NCI-H1105 (cell line): Measurements from ENCODE around the gene IFNA16.
A peak's percentile ranks its signal among the peaks of the same experiment; 100 is the strongest.
"Not testable (repeated sequence)": the region's sequence is repeated elsewhere in the genome, so short reads cannot be mapped to it uniquely, and the experiment has no call there.

ENCODE experiments used
- DNase-seq: peaks from one replicate; lab custom pipeline; 2025; lab: John Stamatoyannopoulos, UW

The IFNA16 gene

DNA sequence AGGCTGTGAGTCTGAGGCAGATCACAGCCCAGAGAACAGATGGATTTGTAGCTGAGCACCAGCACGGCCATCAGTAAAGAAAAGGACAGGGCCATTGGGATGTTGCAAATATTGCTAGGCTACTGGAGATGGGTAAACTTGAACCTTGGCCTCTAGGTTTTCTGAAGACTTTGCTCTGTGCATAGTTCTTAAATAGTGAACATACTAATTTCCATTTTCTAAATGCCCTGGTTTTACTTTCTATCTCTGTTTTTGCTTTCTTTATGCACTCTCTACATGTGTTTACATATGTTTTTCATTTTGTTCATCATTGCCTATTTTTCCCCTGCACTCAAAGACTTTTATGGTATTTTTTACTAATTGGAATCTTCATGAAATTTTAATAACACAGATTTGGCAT, at the start of gene IFNA16:
Gene IFNA16 (minus strand): TSS at position 101 of the 400 bp plus-strand sequence. CDS start 6 bp downstream, at position 95.
- DNase-seq: not testable (repeated sequence)

DNA sequence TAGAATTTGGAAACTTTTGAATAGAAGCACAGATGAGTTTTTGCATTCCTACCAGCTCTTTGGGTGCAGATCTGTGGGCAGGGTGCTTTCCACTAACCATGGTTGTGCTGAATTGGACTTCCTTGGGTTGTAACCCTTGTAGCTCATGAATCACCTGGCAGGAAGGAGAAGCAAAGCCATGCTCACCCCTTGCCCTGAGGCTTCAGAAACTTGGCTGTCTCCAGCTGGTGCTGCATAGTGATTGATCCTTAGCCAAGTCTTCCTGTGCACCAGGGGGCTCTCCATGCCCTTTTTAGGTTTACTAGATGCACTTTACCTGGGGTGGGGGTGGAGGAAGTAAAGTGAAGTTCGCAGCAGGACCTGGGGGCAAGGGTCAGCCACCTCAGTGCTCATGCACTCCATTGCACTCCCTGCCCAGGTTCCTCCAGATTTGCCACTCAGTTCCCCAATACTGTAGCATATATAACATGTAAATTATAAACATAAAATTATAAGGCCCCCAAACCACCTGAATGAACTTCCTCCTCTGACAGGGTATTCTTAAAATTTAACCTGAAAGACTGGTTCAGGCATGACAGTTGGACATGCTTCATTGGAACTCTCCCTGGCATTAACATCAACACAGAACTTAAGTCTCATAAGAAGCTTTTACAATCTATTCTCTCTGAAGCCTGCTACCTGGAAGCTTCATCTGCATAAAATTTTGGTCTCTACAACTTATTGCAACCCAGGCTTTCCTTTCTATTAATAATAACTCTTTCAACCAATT, 48.5 kb upstream of the IFNA16 start:
- DNase-seq: no peak

DNA sequence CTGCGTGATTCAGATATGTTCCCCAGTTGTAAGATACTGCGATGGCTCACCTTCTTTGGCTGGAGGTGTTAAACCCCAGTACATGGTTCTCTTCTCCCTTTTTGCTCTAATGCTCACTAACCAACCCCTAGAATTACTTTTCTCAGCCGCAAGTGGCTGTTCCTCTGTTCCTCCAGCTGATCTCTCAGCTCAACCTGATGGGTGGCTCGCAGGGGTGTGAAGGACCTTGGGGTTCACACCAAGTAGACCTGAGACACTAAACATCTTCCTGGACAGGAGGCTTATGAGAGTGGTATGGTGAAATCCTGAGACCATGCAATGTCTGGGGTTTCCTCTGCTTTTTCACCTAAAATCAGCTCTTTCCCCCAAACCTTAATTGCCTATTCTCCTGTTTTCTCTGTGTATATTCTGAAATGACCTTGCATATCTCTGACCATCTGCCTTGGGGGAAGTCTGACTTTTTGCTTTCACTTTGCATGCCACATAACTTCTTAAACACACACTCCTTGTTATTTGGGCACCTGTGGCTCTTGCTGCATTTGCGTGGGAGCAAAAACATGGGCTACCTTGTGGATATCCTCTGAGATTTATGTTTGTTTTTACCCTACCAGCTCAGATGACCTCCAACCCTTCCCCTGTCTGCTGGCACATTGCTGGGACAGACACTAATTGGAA, 38.6 kb upstream of the IFNA16 start:
- no peak for DNase-seq

DNA sequence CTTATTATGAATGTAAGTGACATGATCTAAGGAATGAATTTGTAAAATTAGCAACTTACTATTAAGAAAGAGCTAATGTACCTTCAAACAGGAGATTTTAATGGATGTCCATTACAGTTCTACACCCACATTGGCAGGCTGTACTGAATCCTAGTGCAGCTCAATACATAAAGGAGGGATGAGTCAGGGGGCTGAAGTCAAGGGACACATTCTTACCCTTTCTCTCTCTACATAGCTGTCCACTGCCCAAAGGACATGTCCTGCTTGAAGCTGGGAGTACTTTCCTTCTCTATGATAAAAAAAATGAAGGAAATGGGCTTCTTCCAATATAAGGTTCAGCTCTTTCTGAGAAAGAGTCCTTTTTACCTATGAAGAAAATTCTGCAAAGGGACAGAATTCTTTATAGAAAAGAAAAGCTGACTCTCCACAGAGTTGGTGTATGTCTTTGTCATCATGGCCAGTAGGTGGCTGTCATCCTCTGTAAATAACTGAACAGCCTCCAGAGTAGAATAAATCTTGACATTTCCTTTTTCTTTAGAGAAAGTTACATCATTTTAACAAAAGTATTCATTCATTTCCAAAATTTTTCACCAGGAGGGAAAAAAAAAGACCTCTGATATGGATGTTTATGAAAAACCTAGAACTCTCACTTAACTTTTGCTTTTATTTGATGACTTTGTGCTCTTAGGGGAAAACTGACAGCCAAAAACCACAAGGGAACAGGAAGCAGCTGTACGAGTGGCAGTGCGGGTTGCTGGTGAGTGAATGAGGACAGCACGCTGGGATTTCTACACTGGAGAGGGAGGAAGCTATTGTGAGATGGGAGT, 35.8 kb upstream of the IFNA16 start:
- DNase-seq: peak; percentile 0

DNA sequence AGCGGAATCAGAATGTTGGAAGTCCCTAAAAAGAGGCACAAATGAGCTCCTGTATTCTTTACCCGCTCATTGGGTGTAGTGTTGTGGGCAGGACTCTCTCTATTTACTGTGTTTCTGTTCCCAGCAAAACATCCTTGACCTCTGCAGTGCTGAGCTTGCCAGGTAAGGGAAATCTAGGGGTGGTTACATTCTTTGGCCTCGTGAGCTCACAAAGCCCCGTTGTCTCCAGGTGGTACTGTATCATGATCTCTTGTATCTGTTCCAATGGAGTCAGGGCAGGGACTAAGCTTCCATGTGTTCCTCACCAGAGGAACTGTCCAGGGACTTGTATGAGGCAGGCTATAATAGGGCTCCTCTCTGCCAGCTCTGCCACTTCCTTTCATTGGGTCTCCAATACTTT, 34.5 kb upstream of the IFNA16 start:
- DNase-seq: no peak

DNA sequence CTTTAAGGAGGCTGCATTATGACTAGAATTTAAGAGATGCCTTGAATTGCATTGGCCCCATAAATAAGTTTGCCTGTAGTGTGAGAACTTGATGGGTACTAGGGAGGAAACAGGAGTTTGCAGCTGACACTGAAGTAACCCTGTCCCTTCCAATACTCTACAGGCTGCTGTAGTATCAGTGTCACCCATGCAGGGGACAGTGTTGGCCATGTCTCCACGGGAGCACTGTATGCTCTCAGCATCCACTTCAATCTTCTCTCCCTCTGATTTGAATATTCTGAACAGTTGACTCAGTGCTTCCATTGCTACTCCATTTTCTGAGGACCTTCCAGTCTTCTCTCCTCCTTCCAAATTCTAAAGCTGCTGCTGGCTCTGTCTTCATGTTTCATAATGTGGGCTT, 34.1 kb upstream of the IFNA16 start:
- DNase-seq: no peak

DNA sequence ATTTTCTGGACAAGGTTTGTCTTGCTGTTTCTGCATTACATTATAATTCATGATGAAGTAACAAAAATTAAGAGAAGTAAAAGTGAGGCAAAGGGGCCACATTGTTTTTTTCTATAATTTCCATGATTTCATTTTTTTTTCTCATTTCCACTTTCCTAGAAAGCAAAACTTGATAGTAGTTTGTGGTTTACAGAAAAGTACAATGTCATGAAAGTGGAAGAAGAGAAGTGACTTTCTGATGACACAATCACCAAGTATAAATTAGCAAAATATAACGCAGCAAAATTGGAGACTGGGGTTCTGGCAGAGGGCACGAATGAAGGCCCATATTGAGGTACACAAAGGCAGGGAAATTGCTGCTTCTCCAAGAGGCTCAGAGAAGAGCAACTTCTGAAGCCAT, 27.7 kb upstream of the IFNA16 start:
- no peak for DNase-seq

DNA sequence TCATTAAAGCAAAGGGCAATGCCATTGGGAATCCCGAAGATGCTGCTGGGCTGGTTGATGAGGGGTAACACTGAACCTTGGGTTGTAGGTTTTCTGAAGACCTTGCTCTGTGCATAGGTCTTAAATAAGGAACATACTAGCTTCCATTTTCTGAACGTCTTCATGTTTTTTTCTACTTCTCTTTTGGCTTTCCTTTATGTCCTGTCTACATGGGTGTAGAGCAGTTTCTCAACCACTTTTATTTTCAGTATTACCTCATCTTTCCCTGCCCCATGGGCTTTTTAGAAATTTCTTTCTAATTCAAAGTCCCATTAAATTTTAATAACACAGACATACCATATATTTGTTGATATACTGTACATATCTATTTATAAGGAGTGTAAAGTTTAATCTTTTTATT, 22.8 kb upstream of the IFNA16 start, which contains the start of gene IFNA14:
Gene IFNA14 (minus strand): TSS at position 95 of the 400 bp plus-strand sequence. CDS start 70 bp downstream, at position 25.
- DNase-seq: no peak

DNA sequence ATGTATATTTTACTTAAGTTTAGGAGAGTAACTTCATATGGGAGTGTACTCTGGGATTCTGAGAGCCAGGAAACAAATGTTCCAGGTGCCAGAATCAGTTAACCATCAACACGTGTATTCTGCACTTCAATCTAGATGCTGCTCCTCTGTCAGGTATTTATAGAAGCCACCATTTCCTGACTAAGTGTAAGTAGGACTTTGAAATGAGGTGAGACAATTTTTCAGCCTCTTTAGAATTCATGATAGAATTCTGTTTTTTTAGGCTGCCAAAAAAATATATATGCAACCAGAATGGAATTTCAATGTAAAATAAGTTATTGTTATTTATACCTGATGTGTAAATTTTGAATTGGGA, 19.2 kb upstream of the IFNA16 start:
- not testable (repeated sequence) for DNase-seq

DNA sequence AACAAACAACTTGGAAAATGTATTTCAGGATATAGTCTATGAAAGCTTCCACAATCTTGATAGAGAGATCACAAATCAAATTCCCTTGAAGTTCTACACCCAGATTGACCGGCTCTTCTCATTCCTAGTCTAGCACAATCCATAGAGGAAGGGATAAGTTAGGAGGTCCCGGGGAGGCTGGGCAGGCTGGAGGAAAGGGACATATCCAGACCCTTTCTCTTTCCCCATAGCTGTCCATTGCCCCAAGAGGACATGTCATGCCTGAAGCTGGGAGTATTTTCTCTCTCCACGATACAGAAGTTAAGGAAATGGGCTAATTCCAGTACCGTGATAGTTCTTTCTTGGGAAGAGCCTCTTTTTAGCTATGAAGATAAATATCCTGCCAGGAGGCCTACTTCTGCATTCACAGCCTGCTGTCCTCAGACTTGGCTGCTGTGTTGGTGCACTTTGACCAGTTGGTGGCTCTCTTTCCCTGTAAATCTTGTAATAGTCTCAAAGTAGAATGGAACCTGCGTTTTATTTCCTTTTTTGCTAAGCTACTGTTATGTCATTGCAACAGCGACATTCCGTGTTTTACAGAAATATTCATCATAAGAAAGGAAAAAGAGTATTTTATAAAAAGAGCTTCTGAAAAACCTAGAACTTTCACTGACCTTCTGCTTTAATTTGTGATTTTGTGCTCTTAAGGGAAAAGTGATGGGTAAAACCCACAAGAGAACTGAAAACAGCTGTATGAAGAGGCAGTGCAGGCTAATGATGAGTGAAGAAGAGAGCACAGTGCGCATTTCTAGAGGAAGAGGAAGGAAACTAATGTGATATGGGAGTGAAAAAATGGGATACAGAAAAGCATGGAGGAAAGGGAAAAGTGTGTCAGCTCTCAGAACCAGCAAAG, 18.6 kb upstream of the IFNA16 start:
- DNase-seq: not testable (repeated sequence)

DNA sequence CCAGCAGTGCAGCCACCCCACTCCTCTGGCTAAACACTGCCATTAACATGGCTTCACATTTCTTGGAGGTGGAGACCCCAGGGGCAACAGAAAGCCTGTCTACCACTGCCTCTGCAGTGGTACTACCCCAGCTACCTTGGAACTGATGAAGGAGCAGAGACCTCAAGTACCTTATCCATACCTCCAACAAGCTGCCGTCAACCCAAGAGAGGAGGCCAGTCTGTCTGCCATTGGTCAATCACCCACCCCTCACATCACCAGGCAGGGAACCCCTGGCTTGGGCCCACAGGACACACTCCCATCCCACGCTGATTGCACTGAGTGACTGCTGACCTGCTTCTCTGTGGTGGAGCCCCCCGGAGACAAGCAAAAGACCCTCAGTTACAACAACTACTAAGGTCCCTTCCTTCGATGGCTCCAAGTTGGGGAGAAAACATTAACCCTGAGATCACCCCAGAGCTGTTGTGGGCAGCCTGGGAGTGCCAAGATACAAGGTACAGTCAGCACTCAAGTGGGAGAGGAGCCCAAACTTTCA, 17.1 kb upstream of the IFNA16 start:
- DNase-seq: no peak

DNA sequence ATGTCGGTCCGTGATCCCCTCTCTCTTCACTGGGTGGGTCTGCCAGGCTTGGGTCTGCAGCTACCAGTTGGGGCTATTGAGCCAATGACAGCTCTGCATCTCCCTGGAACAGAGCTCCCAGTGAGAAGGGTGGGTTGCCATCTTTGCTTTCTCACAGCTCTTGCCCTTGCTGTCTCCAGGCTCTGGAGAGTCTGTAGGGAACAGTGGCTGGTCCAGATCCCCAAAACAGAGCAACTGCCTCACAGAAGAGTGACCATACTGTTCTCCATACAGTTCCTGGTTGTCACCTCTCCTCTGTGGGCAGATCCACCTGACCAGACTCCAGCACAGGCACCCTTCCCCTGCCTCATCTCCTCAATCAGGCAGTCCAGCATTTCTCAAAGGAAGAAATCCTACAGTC, 16.1 kb upstream of the IFNA16 start:
- no peak for DNase-seq

DNA sequence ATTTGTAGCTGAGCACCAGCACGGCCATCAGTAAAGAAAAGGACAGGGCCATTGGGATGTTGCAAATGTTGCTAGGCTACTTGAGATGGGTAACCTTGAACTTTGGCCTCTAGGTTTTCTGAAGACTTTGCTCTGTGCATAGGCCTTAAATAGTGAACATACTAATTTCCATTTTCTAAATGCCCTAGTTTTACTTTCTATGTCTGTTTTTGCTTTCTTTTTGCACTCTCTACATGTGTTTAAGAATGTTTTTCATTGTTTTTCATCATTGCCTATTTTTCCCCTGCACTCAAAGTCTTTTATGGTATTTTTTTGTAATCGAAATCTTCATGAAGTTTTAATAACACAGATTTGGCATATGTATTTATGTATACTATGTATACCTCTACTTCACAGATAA, 11.0 kb upstream of the IFNA16 start, which contains the start of gene IFNA17:
Gene IFNA17 (minus strand): TSS at position 101 of the 400 bp plus-strand sequence. CDS start 49 bp downstream, at position 52.
- DNase-seq: no peak

DNA sequence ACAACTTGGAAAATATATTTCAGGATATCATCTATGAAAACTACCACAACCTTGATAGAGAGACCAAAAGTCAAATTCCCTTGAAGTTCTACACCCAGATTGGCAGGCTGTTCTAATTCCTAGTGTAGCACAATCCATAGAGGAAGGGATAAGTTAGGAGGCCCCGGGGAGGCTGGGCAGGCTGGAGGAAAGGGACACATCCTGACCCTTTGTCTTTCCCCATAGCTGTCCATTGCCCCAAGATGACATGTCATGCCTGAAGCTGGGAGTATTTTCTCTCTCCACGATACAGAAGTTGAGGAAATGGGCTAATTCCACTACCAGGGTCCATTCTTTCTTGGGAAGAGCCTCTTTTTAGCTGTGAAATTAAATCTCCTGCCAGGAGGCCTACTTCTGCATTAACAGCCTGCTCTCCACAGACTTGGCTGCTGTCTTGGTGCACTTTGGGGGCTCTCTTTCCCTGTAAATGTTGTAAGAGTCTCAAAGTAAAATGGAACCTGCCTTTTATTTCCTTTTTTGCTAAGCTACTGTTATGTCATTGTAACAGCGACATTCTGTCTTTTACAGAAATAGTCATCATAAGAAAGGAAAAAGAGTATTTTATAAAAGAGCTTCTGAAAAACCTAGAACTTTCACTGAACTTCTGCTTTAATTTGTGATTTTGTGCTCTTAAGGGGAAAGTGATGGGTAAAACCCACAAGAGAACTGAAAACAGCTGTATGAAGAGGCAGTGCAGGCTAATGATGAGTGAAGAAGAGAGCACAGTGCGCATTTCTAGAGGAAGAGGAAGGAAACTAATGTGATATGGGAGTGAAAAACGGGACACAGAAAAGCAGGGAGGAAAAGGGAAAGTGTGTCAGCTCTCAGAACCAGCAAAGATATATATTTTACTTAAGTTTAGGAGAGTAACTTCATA, 3.4 kb downstream of the IFNA16 start:
- not testable (repeated sequence) for DNase-seq

DNA sequence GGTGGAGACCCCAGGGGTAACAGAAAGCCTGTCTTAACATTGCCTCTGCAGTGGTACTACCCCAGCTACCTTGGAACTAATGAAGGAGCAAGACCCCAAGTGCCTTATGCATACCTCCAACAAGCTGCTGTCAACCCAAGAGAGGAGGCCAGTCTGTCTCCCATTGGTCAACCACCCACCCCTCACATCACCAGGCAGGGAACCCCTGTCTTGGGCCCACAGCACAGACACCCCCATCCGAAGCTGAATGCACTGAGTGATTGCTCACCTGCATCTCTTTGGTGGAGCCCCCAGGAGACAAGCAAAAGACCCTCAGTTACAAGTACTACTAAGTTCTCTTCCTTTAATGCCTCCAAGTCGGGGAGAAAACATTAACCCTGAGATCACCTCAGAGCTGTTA, 5.0 kb downstream of the IFNA16 start:
- not testable (repeated sequence) for DNase-seq

DNA sequence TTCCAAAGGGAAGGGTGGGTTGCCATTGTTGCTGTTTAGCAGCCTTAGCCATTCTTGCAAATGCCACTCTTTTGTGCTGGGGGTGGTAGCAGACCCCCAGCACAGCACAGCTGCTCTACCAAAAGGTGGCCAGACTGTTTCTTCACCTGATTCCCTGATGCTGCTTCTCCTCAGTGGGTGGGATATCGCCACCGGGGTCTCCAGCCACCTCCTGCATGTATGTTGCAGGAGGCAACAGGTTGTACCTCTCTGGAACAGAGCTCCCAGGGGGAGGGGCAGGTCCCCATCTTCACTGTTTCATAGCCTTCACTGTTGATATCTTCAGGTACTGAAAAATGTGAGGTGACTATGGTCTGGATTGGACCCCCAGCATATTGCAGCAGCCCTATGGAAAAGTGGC, 6.3 kb downstream of the IFNA16 start:
- not testable (repeated sequence) for DNase-seq

DNA sequence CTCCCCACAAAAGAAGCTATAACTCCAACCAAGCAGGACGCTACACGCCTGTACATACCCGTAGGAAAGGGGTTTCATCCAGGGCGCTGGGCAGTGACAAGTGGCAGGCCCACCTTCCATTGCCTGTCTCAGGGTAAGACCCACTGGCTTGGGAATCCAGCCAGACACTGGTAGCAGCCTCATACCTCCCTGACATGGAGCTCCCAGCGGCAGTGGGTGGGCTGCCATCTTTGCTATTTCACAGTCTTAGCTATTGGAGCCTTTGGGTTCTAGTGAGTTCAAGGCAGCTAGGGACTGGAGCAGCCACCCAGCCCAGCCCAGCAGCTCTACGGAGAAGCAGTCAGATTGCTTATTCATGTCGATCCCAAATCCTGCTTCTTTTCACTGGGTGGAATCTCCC, 6.8 kb downstream of the IFNA16 start:
- no peak for DNase-seq

DNA sequence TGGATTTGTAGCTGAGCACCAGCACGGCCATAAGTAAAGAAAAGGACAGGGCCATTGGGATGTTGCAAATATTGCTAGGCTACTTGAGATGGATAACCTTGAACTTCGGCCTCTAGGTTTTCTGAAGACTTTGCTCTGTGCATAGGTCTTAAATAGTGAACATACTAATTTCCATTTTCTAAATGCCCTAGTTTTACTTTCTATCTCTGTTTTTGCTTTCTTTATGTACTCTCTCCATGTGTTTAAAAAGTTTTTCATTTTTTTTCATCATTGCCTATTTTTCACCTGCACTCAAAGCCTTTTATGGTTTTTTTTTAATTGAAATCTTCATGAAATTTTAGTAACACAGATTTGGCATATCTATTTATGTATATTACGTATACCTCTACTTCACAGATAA, 10.1 kb downstream of the IFNA16 start, which contains the start of gene IFNA10:
Gene IFNA10 (minus strand): TSS at position 101 of the 400 bp plus-strand sequence. CDS start 46 bp downstream, at position 55.
- DNase-seq: not testable (repeated sequence)

DNA sequence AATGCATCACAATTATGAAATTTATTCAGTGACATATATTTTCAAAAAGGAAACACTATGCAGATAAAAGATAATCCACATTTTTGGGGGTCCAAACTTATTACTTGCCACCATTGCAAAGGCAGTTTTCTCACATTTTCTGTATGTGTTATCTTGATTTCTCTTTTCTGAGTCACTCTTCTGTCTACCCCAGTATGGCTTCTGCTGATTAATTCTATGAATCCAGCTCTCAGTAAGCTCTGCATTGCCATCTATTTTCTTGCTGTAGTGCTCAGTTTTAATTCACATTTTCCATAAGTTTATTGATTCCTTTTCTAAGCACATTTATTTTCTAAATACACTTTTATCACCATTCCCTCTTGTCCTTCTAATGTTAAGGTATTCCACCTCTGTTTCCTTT, 11.9 kb downstream of the IFNA16 start:
- DNase-seq: no peak

DNA sequence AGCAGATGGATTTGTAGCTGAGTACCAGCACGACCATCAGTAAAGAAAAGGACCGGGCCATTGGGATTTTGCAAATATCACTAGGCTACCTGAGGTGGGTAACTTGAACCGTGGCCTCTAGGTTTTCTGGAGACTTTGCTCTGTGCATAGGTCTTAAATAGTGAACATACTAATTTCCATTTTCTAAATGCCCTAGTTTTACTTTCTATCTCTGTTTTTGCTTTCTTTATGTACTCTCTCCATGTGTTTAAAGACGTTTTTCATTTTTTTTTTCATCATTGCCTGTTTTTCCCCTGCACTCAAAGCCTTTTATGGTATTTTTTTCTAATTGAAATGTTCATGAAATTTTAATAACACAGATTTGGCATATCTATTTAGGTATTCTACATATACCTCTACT, 15.0 kb downstream of the IFNA16 start, which contains the start of gene IFNA7:
Gene IFNA7 (minus strand): TSS at position 101 of the 400 bp plus-strand sequence. CDS start 40 bp downstream, at position 61.
- not testable (repeated sequence) for DNase-seq
